ENCODE results near the gene PRELID1.
A peak's percentile ranks its signal among the peaks of the same experiment; 100 is the strongest.
"Not testable (repeated sequence)": the region's sequence is repeated elsewhere in the genome, so short reads cannot be mapped to it uniquely, and the experiment has no call there.

PRELID1 gene

DNA sequence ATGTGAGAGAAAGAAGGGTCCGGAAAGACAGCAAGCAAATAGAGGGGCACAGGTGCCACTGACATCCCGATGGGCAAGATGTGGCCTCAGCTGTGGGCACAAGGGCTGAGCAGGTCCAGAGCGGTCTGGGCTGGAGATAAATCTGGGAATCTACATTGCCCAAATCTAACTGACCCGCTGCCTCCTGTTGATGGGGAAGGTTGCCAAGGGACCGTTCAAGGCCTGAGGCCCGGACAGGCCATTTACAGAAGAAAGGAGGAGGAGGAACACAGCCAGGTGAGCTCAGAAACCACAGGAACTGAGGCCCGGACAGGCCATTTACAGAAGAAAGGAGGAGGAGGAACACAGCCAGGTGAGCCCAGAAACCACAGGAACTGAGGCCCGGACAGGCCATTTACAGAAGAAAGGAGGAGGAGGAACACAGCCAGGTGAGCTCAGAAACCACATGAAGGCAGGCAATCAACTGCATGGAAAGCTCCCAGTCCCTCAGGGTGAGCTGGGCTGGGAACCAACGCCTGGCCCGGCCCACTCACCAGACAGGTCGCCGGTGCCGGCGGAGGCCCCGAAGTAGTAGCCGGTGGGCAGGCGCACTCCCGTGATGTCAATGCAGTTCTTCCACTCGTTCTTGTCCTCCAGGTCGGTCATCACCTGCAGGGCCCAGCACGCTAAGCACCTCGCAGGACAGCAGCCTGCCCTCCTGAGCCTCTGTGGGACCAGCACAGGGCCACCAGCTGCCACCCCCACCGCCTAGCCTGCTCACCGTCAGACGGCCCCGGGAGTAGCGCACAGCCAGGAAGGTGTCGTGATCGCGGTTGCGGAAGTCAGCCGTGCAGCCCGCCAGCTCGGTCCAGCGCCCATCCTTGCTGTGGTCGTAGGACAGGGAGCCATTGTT, 33.2 kb downstream of the PRELID1 start:
- DNase-seq (ENCODE audit: low read depth) = no peak

DNA sequence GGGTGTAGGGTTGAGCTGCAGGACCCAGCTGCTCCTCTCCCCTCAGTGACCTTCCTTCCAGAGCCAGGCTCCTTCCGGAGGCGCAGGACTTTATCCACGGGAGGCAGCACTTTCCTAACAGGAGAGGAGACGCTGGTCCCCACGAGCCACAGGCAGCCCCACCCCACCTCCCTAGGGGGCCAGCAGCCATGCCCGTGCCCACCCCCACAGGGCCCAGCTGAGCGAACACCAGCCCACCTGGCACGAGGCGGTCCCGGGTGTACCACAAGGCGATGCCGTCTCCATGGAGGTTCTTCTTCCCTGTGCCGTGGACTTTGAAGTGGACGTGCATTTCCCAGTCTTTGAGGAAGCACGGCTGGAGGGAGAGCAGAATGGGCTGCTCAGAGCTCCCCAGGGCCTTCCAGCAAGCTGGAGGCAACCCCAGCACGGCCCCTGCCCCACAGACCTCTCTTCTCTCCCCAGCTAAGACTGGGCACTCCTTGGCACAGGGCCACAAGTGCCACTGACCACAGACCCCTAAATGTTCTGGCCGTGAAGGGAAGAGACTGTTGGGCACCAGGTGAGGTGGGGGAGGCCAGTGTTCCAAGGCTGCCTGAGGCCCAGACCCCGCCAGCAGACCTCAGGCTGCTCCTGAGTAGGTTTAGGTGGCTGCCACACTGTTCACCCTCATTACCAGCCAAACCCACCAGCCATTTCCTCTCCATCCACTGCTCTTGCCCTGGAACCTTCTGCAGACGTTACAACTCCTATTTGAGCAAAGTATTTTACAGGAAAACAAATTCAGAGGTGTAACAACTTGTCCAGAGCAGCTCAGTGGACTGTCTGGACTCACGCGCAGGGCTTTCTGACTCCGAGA, 34.9 kb downstream of the PRELID1 start:
- no peak for DNase-seq (ENCODE audit: low read depth)

DNA sequence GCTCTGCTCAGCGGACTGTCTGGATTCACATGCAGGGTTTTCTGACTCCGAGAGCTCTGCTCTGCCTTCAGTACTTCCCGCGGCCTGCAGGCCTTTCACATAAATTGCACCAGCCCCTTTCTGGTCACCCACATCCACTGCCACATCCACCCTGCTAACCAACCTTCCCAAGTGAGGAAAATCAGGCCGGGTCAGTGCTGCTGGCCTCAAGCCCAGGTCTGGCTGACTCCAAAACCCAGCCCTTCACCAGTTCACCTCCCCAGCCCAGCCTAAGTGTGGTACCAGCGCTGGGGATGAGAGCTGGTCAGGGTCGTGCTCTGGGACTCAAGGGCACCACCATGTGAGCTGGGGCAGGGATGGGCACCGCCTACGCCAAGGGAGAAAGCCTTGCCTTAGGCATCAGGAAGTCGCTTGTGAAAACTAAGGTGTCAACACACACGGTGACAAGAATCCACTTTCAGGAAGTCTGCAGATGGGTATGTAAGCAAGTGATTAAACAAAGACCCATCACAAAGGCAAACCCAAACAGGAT, 35.6 kb downstream of the PRELID1 start:
- DNase-seq (ENCODE audit: low read depth) = no peak

DNA sequence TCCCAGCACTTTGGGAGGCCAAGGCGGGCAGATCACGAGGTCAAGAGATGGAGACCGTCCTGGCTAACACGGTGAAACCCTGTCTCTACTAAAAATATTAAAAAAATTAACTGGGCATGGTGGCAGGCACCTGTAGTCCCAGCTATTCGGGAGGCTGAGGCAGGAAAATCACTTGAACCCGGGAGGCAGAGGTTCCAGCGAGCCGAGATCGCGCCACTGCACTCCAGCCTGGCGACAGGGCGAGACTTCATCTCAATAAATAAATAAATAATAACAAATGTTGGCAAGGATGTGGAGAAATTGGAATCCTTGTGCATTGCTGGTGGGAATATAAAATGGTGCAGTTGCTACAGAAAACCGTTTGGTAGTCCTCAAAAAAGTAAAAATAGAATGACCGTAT, 39.4 kb downstream of the PRELID1 start:
- not testable (repeated sequence) for DNase-seq (ENCODE audit: low read depth)

DNA sequence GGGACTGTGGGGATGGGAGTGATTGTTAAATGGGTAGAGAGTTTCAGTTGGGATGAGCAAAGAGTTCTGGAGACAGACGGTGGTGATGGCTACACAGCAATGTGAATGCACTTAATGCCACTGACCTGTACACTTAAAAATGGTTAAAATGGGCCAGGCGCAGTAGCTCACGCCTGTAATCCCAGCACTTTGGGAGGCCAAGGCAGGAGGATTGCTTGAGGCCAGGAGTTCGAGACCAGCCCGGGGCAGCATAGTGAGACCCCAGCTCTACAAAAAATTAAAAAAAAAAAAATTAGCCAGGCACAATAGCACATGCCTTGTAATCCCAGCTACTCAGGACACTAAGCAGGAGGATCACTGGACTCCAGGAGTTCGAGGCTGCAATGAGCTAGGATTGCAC, 40.2 kb downstream of the PRELID1 start:
- DNase-seq (ENCODE audit: low read depth) = no peak

DNA sequence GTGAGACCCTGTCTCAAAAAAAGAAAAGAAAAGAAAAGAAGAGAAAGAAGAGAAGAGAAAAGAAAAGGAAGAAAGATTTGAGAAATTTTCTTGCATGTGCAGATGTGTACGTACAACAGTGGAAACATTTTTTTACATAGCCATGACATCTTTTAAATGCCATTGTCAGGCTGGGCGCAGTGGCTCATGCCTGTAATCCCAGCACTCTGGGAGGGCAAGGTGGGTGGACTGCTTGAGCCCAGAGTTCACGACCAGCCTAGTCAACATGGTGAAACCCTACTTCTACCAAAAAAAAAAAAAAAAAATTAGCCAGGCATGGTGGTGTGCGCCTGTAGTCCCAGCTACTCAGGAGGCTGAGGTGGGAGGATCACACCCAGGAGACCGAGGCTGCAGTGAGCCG, 41.3 kb downstream of the PRELID1 start:
- DNase-seq (ENCODE audit: low read depth) = no peak

DNA sequence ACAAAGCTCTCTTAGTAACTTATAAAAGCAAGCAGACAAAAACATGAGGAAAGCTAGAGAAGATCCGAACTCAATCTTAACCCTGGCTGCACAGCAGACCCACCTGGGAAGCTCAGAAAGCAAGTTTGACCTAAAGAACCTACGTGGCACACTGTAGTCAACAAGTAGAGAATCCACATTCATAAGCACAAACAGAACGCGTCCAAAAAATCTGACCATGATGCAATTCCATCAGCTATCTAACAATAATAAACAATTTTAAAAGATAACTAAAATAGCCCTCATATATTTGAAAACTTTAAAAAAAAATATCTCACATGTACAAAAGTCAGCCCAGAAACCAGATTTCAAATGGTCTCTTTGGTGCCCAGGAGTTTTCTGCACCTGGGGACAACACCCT, 43.2 kb downstream of the PRELID1 start:
- no peak for DNase-seq (ENCODE audit: low read depth)

DNA sequence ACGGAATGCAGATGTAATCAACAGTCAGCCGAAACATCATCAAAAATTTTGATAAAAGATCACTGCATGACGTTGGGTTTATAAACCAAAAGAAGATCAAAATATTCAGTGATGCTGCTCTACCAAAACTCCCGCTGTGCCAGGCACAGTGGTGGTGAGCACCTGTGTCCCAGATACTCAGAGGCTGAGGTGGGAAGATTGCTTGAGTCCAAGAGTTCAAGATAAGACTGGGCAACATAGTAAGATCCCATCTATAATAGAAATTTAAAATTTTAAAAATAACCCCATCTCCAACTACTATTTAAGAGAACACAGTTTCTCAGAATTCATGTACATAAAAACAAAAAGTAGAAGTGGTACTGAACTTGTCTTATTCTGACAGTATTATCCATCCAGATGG, 44.1 kb downstream of the PRELID1 start:
- no peak for DNase-seq (ENCODE audit: low read depth)

DNA sequence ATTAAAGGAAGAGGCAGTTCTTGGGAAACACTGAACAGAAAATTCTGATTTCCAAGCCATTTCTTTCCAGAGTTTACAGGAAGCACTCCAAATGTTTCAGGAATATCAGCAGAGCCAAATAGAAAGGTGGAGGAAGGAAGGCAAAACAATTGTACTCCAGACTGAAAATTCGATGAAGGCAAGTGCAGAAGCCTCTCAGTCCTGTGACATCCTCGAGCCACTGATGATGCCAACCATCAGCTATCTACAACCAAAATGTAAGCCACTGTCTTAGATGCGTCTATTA, 45.7 kb downstream of the PRELID1 start:
- no peak for DNase-seq (ENCODE audit: low read depth)

DNA sequence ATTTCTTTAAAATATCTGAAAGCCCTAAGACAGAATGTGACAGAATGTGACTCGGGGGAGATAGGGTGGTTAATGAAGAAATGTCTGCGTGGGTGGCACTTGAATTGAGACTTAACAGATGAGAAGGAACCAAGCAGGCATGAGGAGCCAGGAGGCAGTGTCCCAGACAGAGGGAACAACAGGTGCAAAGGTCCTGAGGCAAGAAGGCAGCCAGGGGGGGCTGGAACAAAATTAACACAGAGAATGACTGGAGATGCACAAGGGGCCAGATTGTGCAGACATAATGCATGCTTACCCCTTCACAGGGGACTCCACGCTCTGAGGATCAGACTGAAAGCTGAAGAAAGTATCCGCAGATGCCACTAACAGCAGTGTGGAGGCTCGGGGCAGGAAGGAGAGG, 46.2 kb downstream of the PRELID1 start:
- DNase-seq (ENCODE audit: low read depth) = no peak

DNA sequence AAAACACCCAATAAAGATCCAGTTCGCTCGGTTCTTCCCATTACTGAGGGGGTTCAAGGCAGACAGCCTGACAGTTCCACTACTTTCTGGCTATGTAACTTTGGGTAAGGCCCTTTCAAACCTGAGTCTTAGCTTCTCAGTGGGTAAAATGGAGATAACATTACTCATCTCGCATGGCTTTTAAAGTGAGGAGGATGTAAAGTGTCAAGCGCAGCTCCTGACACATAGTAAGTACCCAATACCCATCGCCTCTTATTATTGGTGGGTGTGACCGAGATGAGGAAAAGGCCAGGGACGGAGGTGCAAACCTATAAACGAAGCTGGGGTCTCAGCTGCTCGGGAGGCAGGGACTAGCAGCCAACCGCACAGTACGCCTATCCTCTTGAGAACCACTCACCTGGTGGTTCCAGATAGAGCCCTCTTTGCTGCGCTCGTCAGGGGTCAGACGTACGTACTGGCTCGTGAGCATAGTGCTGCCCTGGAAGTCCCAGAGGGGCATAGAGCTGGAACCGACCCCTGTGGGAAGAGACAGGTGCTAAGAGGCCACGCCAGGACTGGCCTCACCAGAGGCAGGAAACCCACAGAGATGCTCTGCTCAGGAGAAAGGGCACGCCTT, 47.3 kb downstream of the PRELID1 start:
- no peak for DNase-seq (ENCODE audit: low read depth)

DNA sequence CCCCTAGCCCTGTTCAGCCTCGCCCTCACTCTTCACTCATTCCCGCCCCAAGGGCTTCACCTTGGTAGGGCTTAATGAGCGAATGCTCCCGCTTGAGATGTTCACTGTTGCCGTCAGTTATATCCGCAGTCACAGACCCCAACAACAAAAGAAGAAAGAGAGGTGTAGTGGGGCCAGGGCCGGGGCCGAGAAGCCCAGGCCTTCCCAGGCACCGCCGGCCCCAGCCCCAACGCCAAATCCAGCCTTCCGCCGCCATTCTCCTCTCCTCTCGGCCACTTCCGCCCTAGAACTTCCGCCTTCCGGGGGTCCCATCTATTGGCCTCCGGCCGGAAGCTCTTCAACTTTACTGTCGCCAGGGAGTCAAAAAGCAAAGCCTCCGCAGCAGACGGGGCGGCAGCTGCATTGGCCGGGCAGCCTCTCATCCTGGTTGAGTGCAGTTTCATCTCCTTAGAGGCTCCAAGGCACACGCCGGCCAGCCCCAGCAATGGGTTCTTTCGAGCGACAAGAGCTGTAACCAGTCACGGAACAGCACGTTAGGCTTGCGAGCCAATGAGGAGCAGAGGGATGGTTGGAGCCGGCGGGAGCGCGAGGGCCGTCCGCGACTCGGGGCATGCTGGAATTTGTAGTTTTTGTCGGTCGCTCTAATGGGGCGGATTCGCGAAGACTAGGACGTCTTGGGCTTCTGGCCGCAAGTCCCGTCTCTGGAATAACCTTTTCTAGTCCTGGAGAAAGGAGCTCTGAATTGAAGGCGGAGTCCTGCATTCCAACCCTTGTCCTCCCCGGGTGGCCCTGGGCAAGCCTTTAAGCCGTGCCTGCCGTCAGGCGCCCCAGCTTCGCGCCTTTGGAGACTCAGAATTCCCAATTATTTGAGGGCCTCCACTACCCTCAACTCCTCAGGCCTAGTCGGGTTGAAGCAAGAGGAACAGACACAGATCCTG, 48.1 kb downstream of the PRELID1 start, which contains the start of gene LMAN2:
Gene LMAN2, minus strand, starts transcription at position 277 of the 938 bp plus-strand sequence. Its CDS starts 21 bp downstream, at position 256.
- DNase-seq (ENCODE audit: low read depth) = peak; percentile 94

DNA sequence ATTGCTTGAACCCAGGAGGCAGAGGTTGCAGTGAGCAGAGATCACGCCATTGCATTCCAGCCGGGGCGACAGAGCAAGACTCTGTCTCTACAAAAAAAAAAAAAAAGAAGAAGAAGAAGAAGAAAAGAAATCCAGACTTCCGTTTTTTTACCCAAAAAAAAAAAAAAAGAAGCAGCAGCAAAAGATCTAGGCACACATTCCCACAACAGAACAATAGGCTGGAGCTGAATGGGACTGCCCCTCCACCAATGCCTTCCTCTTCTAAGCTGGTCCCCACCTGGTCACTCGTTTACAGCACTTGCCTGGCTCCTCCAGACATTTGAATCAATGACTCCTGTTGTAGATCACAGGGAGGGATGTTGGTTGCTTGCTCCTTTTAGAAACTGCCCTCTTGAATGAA, 49.5 kb downstream of the PRELID1 start:
- DNase-seq (ENCODE audit: low read depth) = no peak

DNA sequence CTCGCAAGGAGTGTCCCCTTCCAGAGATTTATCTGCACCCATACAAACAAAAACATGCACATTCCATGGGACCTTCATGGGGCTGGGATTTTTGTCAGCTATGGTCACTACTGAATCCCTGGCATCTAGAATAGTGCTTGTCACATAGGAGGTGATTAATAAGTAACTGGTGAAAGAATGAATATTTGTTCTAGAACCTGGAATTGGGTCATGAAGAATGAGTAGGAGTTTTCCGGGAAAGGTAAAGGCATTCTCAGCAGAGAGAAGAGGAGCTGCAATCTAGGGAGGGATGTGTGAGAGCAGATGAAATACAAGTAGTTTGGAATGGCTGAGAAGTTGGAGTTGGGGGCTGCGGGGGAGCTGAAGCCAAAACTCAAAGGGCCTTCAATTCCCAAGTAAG, 50.7 kb downstream of the PRELID1 start:
- no peak for DNase-seq (ENCODE audit: low read depth)

DNA sequence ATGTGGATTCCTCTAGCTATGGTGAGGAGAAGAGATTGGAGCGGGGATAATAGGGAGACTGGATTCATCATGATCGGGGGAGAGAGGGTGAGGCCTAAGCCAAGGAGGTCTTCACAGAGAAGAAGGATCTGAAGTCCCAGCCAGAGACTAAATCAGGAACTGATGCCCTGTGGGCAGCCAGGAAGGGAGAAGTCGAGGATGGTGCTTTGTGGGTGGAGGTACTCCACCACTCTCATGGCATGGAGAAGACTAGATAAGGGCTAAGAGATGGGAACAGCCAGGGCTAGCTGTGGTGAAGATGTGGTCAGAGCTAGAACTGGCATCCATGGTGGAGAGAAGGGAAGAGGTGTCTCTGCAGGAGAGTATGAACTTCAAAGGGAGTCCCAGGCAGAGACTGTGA, 51.1 kb downstream of the PRELID1 start:
- no peak for DNase-seq (ENCODE audit: low read depth)

DNA sequence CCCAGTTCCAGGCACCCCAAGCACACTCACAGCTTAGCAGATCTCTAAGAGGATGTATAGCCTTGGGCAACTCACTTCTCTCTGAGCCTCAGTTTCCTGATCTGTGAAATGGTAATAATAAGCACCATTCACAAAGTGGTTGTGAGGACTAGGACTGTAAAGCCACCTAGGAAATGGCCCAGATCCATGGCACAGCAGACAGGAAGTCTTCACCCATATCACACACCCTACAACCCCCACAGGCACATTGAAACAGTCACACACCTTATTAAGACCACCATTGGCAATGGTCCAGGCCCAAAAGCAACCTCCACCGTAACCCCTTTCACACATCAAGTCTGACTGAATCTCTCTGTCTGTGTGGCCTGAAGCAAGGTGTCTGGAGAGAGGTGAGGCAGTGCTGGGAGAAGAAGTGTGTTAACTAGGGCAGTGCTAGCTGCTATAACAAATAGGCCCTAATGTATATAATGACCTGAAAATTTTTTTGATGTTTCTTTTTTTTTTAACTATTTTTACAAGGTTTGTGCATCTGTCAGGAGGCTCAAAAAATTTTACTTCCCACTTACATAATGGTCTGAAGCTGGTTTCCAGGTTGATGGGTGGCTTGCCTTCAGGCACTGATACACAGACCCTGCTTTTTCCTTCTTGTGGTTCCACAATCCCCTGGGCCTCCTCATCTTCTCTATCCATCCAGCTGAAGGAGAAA, 51.7 kb downstream of the PRELID1 start:
- DNase-seq (ENCODE audit: low read depth) = no peak

DNA sequence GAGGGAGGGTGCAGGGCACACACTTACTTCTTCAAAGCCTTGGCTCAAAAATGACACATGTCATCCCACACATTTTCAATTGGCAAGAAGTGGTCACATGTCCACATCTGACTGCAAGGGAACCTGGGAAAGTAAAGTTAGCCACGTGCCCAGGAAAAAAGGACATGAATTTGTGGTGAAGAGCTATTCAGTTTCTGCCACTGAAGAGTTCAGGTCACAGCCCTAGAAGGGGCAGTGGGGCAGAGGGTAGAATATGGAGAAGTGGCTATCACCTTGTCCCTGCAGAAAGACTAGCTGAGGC, 52.2 kb downstream of the PRELID1 start:
- DNase-seq (ENCODE audit: low read depth) = no peak

All from GM04504 (cell line).